Fibroblast of lung (primary cell): Measurements from ENCODE around the gene SETX. TPM values are rescaled to one million over a fixed set of nuclear protein-coding genes. Genes with fewer than 3 reads are reported as not detected.

Source experiments
- DNase-seq, 2 donors: peaks; one replicate each; pipeline versions ENCODE4 v3.0.0 to v3.0.0-alpha.2; 2010; ENCODE audit warnings: low read depth in 2 of 2
- H2AFZ ChIP-seq: 2 replicates; pipeline ENCODE4 v1.5.1; 2012; ENCODE audit warnings: low read length, control low read depth, inconsistent platforms
- H3K27ac ChIP-seq: 2 replicates; pipeline ENCODE4 v1.5.1; 2011; ENCODE audit warnings: low read length, control low read depth; ENCODE audit not compliant: insufficient read depth
- H3K27me3 ChIP-seq: 2 replicates; pipeline ENCODE4 v1.5.1; 2011; ENCODE audit warnings: mild to moderate bottlenecking, low read length; ENCODE audit not compliant: control insufficient read depth, insufficient read depth
- H3K36me3 ChIP-seq: 2 replicates; pipeline ENCODE4 v1.5.1; 2011; ENCODE audit warnings: low read length; ENCODE audit not compliant: control insufficient read depth, insufficient read depth
- H3K4me1 ChIP-seq: 2 replicates; pipeline ENCODE4 v1.5.1; 2011; ENCODE audit warnings: low read length; ENCODE audit not compliant: control insufficient read depth, insufficient read depth; ENCODE audit errors: extremely low read depth
- H3K4me2 ChIP-seq: 2 replicates; pipeline ENCODE4 v1.5.1; 2011; ENCODE audit warnings: low read length, control low read depth; ENCODE audit not compliant: insufficient read depth; ENCODE audit errors: extremely low read depth
- H3K4me3 ChIP-seq, 4 experiments: fragments of 200-600 bp in 1 of 4; sonication (generic) in 1 of 4; replicated peaks in 1 of 4; 2 replicates each; pipeline ENCODE4 v1.5.1; 2011 to 2016; ENCODE audit warnings: low read length in 4 of 4, low read depth in 3 of 4, mild to moderate bottlenecking in 3 of 4, control low read depth in 2 of 4, inconsistent platforms in 1 of 4, mixed read lengths in 1 of 4; ENCODE audit not compliant: insufficient read depth in 1 of 4; ENCODE audit errors: control extremely low read depth in 1 of 4
- H3K79me2 ChIP-seq: 2 replicates; pipeline ENCODE4 v1.5.1; 2012; ENCODE audit warnings: mild to moderate bottlenecking, low read length, inconsistent platforms; ENCODE audit not compliant: control insufficient read depth, insufficient read depth
- H3K9ac ChIP-seq: 2 replicates; pipeline ENCODE4 v1.5.1; 2011; ENCODE audit warnings: mild to moderate bottlenecking, low read length, control low read depth; ENCODE audit not compliant: insufficient read depth
- H3K9me3 ChIP-seq: 2 replicates; pipeline ENCODE4 v1.5.1; 2012; ENCODE audit warnings: low read depth, low read length; ENCODE audit not compliant: control insufficient read depth, insufficient read depth
- H4K20me1 ChIP-seq: 2 replicates; pipeline ENCODE4 v1.5.1; 2011; ENCODE audit warnings: low read length; ENCODE audit not compliant: control insufficient read depth, insufficient read depth; ENCODE audit errors: extremely low read depth
- EZH2 ChIP-seq: IDR thresholded peaks from 2 replicates; pipeline ENCODE4 v1.5.1; 2012; ENCODE audit warnings: low read length, control low read depth, mild to moderate bottlenecking; ENCODE audit errors: missing control alignments
- polyA plus RNA-seq, 2 donors: library from polyadenylated mRNA; depleted of rRNA in 1 of 2; stranded (reverse) in 1 of 2; unstranded in 1 of 2; fragments of >200 nt; gene quantifications; 2 replicates each; pipeline ENCODE4 v1.2.1, GENCODE V29; 2011 to 2012; ENCODE audit warnings: missing spikeins in 1 of 2
- total RNA-seq: library from RNA; depleted of rRNA; stranded (reverse); fragments of >200 nt; gene quantifications from 2 replicates; pipeline ENCODE4 v1.2.1, GENCODE V29; 2014
- TF ChIP-seq, protein P1 (sequence below), 2 donors: IDR thresholded peaks in 1 of 2; conservative IDR thresholded peaks in 1 of 2; 1 replicate in 1 of 2; 2 replicates in 1 of 2; pipeline ENCODE4 v1.5.1; 2011 to 2012; ENCODE audit warnings: low read length in 2 of 2, control low read depth in 1 of 2, inconsistent platforms in 1 of 2, low read depth in 1 of 2, mild to moderate bottlenecking in 1 of 2

Gene SETX
- total and polyA plus RNA-seq, 2 donors (not counting 1 experiment from before 2014, with no cell fraction given) = 31.5 to 78.3 TPM

DNA sequence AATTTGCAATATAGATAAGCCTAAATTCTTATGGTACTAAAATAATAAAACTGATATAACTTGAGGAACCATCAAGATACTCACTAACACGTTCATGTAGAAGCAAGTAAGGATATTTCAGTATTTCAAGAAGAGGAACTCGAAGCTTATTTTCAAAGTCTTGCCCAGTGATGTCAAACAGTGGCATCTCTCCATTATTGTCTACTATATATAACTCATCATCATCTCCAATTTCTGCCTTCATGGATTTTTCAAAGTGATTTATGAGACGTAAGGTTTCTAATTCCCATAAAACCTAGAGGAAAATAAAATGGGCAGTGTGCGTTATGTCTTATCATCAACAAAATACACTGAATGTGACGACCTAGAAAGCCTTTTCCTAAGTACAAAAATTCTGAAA lies 8.6 kb downstream of the SETX start:
- Histone ChIP-seq H3K4me1 (no peaks in the 10 kb centered on the region), H3K4me3 (no peak overlapping the region), H3K9ac (no peak overlapping the region), H4K20me1 (no peaks in the 10 kb centered on the region), H3K9me3 (no peaks in the 10 kb centered on the region), H3K79me2 (peaks cover 9% of the 10 kb centered on the region), H3K4me2 (no peak overlapping the region), H3K27ac (no peak overlapping the region), H3K36me3 (peaks cover 24% of the 10 kb centered on the region), H2AFZ (no peak overlapping the region), H3K27me3 (no peaks in the 10 kb centered on the region)
- TF ChIP-seq, protein P1, sequence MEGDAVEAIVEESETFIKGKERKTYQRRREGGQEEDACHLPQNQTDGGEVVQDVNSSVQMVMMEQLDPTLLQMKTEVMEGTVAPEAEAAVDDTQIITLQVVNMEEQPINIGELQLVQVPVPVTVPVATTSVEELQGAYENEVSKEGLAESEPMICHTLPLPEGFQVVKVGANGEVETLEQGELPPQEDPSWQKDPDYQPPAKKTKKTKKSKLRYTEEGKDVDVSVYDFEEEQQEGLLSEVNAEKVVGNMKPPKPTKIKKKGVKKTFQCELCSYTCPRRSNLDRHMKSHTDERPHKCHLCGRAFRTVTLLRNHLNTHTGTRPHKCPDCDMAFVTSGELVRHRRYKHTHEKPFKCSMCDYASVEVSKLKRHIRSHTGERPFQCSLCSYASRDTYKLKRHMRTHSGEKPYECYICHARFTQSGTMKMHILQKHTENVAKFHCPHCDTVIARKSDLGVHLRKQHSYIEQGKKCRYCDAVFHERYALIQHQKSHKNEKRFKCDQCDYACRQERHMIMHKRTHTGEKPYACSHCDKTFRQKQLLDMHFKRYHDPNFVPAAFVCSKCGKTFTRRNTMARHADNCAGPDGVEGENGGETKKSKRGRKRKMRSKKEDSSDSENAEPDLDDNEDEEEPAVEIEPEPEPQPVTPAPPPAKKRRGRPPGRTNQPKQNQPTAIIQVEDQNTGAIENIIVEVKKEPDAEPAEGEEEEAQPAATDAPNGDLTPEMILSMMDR (conservative IDR thresholded peaks at IDR 0.05 in 1 of 2, IDR thresholded peaks at IDR 0.05 in 1 of 2; ENCODE audit: low read depth in 1 of 2, low read length in 2 of 2) = no peak
- no peak for TF ChIP-seq EZH2
- no peak for DNase-seq

DNA sequence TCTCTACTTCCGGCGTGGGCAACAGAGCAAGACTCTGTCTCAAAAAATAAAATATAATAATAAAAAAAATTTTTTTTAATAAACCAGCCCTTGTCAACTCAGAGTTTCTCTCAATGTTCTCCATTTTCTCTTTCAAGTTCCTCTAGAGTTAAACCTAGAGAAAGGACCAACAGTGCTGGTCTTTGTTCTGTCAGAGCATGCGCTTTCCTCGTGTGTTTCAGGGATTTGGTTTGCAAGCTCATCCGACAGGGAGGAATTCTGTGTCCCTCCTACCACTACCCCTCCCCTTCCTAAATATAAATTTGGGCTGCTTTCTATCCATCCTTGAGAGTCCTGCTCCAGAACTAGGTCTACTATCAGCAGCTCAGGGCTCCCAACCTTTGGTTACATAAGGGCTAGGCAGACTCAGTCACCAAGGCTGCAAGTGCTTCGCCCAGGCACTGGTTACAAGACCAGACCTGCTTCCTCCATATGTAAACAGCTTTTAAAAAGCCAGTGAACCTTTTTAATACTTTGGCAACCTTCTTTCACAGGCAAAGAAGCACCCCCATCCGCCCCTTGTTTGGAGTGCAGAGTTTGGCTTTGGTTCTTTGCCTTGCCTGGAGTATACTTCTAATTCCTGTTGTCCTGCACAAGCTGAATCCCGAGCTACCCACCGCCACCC lies 13.5 kb downstream of the SETX start:
- no peak for DNase-seq
- Histone ChIP-seq H3K27ac (no peak overlapping the region), H3K27me3 (no peaks in the 10 kb centered on the region), H3K4me1 (no peaks in the 10 kb centered on the region), H3K4me3 (no peak overlapping the region), H2AFZ (no peak overlapping the region), H3K36me3 (peaks cover 21% of the 10 kb centered on the region), H3K4me2 (no peak overlapping the region), H3K9ac (no peak overlapping the region), H3K9me3 (no peaks in the 10 kb centered on the region), H4K20me1 (no peaks in the 10 kb centered on the region), H3K79me2 (no peaks in the 10 kb centered on the region)
- no peak for TF ChIP-seq EZH2
- TF ChIP-seq, protein P1 (conservative IDR thresholded peaks at IDR 0.05 in 1 of 2, IDR thresholded peaks at IDR 0.05 in 1 of 2; ENCODE audit: low read depth in 1 of 2, low read length in 2 of 2) = no peak

DNA sequence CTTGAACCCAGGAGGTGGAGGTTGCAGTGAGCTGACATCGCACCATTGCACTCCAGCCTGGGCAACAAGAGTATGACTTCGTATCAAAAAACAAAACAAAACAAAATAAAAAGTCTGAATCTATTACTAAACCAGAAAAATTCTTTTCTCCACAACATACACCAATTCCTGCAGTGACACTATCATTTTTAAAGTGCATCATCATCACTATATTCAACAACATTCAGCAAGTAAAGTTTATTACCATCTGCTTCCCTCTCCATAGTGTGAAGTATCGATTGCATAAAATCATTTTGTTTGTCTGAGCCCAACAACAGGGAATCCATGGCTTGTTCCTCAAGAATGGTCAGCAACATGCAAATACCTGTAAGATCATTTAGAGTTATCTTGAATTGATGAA lies 20.4 kb downstream of the SETX start:
- no peak for TF ChIP-seq EZH2
- TF ChIP-seq, protein P1 (conservative IDR thresholded peaks at IDR 0.05 in 1 of 2, IDR thresholded peaks at IDR 0.05 in 1 of 2; ENCODE audit: low read depth in 1 of 2, low read length in 2 of 2) = no peak

More for the DNA sequence above, 20.4 kb downstream of the SETX start:
- no peak for DNase-seq
- Histone ChIP-seq H4K20me1 (no peaks in the 10 kb centered on the region), H3K36me3 (peaks cover 18% of the 10 kb centered on the region), H3K27me3 (no peaks in the 10 kb centered on the region), H2AFZ (no peak overlapping the region), H3K9ac (no peak overlapping the region), H3K79me2 (no peaks in the 10 kb centered on the region), H3K9me3 (no peaks in the 10 kb centered on the region), H3K4me2 (no peak overlapping the region), H3K4me3 (no peak overlapping the region), H3K4me1 (no peaks in the 10 kb centered on the region), H3K27ac (no peak overlapping the region)
